HG02943 (cell line): ENCODE results near the gene MPRIP.
"Not testable (repeated sequence)": the region's sequence is repeated elsewhere in the genome, so short reads cannot be mapped to it uniquely, and the experiment has no call there.

ENCODE experiments used
- ATAC-seq: cut with Tn5 transposase; IDR thresholded peaks from one replicate; pipeline ENCODE4 v1.9.1; 2021; ENCODE audit warnings: mild to moderate bottlenecking, low read depth, moderate library complexity; ENCODE audit not compliant: unreplicated experiment

The MPRIP gene

DNA sequence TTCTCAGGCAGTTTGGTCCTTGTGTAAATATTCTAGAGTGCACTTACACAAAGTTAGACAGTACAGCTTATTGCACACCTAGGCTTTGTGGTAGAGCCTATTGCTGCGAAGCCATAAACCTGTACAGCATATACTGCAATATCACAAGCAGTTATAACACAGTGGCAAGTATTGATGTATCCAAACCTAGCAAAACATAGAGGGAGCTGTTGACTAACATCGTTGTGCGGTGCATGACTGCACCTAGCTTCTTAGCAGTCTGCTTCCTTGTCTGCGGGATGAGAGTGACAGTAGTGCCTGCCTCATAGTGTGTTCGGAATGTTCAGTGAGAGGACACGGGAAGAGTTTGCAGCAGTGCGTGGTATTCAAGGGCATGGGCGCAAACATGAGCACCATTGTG, 78.9 kb downstream of the MPRIP start:
- ATAC-seq = no peak

- no peak for ATAC-seq
Observed at GRCh38 chr17:17122781-17123483, 80.7 kb downstream of the MPRIP start.

DNA sequence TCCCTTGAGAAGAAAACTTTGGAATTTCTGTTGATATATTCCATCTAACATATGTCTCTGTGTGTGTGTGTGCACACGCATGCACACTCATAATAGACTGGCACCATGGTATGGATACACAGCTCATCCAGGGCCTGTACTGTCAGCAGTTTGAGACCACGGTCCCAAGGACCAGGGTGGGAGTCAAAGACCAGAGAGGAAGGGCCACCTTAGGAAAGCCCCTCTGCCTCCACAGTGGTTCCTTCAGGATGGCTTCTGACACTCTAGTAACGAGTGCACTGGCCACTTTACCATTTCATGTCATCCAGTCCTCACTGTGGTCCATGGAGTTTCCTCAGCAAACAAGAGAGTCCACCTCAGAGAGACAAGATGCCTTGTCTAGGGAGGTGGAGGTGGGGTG, 82.1 kb downstream of the MPRIP start:
- ATAC-seq = no peak

GRCh38 chr17:17125136-17126084, 83.2 kb downstream of the MPRIP start:
- ATAC-seq = no peak

- ATAC-seq = no peak
Observed at GRCh38 chr17:17126131-17127110, 84.2 kb downstream of the MPRIP start.

- ATAC-seq = no peak
Observed at GRCh38 chr17:17127156-17127555, 84.9 kb downstream of the MPRIP start.

- no peak for ATAC-seq
Observed at GRCh38 chr17:17127730-17128291, 85.6 kb downstream of the MPRIP start.

GRCh38 chr17:17128476-17129075, 86.3 kb downstream of the MPRIP start:
- ATAC-seq = no peak

- no peak for ATAC-seq
Observed at GRCh38 chr17:17129466-17129865, 87.2 kb downstream of the MPRIP start.

GRCh38 chr17:17130077-17130844, 88.0 kb downstream of the MPRIP start:
- no peak for ATAC-seq

DNA sequence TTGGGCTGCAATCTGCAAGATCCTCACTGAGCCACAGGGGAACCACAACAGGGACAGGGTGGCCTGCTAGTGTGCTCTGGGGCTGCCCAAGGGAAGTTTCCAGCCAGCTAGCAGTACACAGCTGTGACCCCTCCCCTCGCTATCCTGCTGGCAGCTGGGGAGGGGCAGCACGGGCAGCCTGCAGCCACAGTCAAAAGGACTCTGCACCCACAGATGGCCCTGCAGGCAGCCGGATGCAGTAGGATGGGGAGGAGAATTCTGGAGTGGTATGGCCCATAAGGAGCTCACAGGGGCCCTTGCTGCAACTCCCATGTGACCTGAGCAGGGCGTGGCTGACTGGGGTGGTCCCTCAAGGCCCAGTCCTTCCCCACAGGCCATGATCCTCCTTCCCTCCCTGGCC, 89.6 kb downstream of the MPRIP start:
- no peak for ATAC-seq

DNA sequence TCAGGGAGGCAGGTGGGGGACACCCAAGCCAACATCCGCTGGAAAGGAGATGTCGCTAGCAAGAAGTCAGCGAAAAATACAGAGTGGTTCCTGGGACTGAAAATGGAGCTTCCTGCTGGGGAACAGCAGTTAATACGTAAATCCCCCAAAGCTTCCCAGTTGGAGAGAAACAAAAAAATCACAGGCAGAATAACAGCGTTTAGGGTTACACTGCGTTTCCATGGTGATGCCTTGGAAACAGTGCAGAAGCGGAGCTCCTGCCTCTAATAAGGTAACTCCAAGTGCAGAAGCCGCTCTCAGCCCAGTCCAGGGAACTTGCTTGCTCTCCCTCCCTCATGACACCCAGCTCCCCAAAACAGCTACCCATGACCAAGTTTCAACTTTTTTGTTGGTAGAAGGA, 90.5 kb downstream of the MPRIP start:
- no peak for ATAC-seq

- no peak for ATAC-seq
Observed at GRCh38 chr17:17134051-17134956, 92.0 kb downstream of the MPRIP start.

DNA sequence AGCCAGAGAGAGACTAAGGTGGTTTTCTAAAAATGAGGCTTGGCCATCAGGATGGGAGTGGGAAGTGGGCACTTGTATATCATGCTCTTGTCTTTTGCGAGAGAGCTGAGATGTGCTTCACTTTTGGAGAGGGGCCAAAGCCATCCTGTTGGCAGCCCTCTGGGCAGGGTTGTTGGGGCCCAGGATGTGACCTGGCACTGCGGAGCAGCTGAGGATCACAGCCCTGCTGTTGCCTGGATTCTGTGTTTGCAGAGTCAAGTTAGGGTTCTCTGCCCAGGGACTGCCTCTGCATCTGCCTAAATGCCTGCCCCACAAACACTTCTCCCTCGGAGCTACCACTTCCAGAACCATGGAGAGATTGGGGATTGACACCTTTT, 92.7 kb downstream of the MPRIP start:
- ATAC-seq = no peak

DNA sequence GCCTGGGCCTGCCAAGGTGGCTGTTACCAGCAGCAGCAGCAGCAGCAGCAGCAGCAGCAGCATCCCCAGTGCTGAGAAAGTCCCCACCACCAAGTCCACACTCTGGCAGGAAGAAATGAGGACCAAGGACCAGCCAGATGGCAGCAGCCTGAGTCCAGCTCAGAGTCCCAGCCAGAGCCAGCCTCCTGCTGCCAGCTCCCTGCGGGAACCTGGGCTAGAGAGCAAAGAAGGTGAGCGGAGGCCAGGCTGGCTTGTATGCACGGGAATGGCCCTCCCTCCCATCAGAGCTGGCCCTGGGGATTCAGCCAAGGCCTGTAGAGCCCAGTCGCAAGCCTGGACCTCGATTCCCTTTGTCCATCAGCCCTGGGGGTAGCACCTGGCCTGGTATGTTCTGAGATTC, 94.0 kb downstream of the MPRIP start:
- not testable (repeated sequence) for ATAC-seq

DNA sequence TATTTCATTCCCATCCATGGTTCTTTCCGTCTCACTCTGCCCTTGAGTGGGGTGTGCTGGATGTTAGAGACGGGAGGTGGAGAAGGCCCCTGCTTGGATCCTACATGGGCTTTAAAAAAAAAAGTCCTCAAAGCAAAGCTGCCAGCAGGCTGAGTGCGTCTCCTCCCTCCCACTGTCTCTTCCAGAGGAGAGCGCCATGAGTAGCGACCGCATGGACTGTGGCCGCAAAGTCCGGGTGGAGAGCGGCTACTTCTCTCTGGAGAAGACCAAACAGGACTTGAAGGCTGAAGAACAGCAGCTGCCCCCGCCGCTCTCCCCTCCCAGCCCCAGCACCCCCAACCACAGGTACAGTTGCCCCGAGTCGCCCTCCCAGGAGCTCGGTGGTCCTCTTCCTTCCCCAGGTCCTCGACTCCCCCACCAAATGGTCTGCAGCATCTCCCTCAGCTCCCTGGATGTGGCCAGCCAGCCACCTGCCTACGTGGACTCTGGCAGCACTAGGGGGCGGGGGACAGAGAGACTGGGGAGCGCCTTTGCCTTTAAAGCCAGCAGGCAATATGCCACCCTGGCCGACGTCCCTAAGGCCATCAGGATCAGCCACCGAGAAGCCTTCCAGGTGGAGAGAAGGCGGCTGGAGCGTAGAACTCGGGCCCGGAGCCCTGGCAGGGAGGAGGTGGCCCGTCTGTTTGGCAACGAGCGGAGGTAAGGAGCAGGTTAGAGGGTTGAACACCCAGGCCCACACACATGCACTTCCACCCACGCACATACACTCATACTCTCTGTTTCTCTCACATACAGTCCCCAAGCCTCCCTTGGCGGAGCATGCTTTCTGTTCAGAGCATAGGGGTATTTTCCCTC, 95.7 kb downstream of the MPRIP start:
- no peak for ATAC-seq

DNA sequence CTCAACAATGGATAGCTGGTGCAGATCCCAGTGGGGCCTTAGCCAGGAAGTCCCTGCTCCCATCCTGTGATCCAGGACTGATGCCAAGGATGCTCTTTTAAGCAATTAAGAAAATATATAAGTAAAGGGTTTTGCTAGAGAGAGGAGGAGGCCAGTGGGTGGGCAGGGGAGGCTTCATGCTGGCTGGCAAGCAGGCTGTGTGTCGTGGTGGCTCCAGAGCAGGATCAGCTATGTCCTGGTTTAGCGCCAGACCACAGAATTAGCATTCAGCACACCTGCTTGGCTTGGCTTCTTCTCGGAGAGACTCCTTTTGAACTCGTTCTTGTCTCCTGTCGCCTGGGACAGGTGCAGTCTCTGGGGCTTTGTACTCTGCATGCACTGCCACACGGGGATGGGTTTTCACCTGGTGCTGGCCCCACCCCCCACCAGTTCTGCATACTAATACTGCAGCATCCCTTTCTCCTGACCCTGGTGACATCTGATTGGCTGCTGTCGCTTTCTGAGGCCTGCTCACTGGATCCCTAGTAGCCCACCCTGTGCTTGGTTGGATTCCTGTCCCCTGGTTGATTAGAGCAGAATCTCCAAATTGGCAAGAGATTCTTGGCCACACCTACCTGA, 97.8 kb downstream of the MPRIP start:
- ATAC-seq = no peak
